ENCODE results near the gene ADAM12. TPM values are rescaled to one million over a fixed set of nuclear protein-coding genes. Genes with fewer than 3 reads are reported as not detected.

The ADAM12 gene
- total RNA-seq, 1 experiment from 2014 or later, result 0.24 TPM

DNA sequence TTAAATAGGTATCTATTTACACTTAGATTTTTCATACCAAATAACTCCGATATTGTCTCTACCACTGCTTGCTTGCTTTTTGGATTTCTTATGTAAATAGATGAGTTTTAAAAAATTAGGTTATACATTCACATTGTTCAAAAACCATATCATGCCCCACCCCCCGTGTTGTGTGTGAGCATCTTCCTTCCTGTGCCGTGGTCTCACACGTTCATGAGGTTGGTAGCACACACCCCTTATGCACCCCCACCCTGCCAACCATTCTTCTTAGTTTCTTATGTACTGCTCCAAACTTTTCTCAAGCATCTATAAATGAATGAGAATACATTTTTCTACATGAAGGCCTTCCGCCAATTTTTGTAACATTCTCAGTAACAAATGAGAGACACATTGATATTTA lies 376.3 kb downstream of the ADAM12 start:
- no peak overlapping the region for H3K4me3 Mint-ChIP-seq
- no CpG with 5 or more reads among the region's 5 CpGs for WGBS (ENCODE audit: extremely low coverage, insufficient read length, low lambda C conversion rate)
- no peak overlapping the region for H3K23ac ChIP-seq (ENCODE audit: insufficient read length, low read depth, low read length)
- no peaks in the 10 kb centered on the region for H3K79me1 ChIP-seq (ENCODE audit: insufficient read depth, low read depth, low read length, poor library complexity, severe bottlenecking)
- no peaks in the 10 kb centered on the region for H4K20me1 ChIP-seq (ENCODE audit: control insufficient read depth, insufficient read depth, insufficient read length)
- H3K14ac ChIP-seq (ENCODE audit: insufficient read depth, low read length), result no peak overlapping the region
- no peak overlapping the region for H3K27ac ChIP-seq (ENCODE audit: insufficient read length, low read depth, low read length)
- TF ChIP-seq, protein P1, sequence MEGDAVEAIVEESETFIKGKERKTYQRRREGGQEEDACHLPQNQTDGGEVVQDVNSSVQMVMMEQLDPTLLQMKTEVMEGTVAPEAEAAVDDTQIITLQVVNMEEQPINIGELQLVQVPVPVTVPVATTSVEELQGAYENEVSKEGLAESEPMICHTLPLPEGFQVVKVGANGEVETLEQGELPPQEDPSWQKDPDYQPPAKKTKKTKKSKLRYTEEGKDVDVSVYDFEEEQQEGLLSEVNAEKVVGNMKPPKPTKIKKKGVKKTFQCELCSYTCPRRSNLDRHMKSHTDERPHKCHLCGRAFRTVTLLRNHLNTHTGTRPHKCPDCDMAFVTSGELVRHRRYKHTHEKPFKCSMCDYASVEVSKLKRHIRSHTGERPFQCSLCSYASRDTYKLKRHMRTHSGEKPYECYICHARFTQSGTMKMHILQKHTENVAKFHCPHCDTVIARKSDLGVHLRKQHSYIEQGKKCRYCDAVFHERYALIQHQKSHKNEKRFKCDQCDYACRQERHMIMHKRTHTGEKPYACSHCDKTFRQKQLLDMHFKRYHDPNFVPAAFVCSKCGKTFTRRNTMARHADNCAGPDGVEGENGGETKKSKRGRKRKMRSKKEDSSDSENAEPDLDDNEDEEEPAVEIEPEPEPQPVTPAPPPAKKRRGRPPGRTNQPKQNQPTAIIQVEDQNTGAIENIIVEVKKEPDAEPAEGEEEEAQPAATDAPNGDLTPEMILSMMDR (conservative IDR thresholded peaks at IDR 0.05), result no peak
- H4K91ac ChIP-seq (ENCODE audit: insufficient read length, low read depth, low read length), result no peak overlapping the region
- H3K18ac ChIP-seq (ENCODE audit: insufficient read length, low read depth, low read length), result no peak overlapping the region
- no peak overlapping the region for H2BK12ac ChIP-seq (ENCODE audit: insufficient read length, low read depth, low read length)
- H3K9ac ChIP-seq (ENCODE audit: extremely low read depth, insufficient read length, low read length), result no peak overlapping the region
- H3K4me2 ChIP-seq (ENCODE audit: insufficient read depth, insufficient read length, low read length), result no peak overlapping the region
- no peaks in the 10 kb centered on the region for H3K9me3 ChIP-seq (ENCODE audit: control insufficient read depth, low read depth, low read length)
- no peak overlapping the region for H3K27ac Mint-ChIP-seq
- no peaks in the 10 kb centered on the region for H3K27me3 ChIP-seq (ENCODE audit: insufficient read depth, low read length)
- no peak overlapping the region for H3T11ph ChIP-seq (ENCODE audit: low read length)
- H2BK120ac ChIP-seq (ENCODE audit: low read depth, low read length, poor library complexity, severe bottlenecking), result no peak overlapping the region
- H2AK5ac ChIP-seq (ENCODE audit: insufficient read length, low read length), result no peak overlapping the region
- H3K27me3 Mint-ChIP-seq (ENCODE audit: low read depth), result 0 out of 2 replicates have a peak, but pooled peaks cover 1% of the 10 kb centered on the region
- no peak overlapping the region for H3K56ac ChIP-seq (ENCODE audit: insufficient read length, low read depth, low read length)
- no peak overlapping the region for H4K8ac ChIP-seq (replicated peaks; ENCODE audit: insufficient read length, low read depth, low read length)
- H3K79me2 ChIP-seq (ENCODE audit: insufficient read depth, low read length), result no peaks in the 10 kb centered on the region
- H2BK20ac ChIP-seq (ENCODE audit: low read depth, low read length, poor library complexity, severe bottlenecking), result no peak overlapping the region
- H3K9me3 Mint-ChIP-seq, result peaks cover 2% of the 10 kb centered on the region in 2 experiments; a peak in 2 of 5 replicates
- H3K36me3 Mint-ChIP-seq (ENCODE audit: insufficient read depth in 1 of 3, low read depth in 3 of 3), result no peaks in the 10 kb centered on the region; a peak in 1 of 7 replicates
- no peak for DNase-seq
- no peaks in the 10 kb centered on the region for H3K4me1 ChIP-seq (ENCODE audit: insufficient read depth, low read length)
- H2BK15ac ChIP-seq (ENCODE audit: low read depth, low read length), result no peak overlapping the region
- H3K4me1 Mint-ChIP-seq, result peaks cover 8% of the 10 kb centered on the region in 2 experiments
- H3K23me2 ChIP-seq (ENCODE audit: insufficient read length, low read depth, low read length, poor library complexity, severe bottlenecking), result no peaks in the 10 kb centered on the region
- H4K5ac ChIP-seq (ENCODE audit: insufficient read length, low read depth, low read length), result no peak overlapping the region
- no peak overlapping the region for H2BK5ac ChIP-seq (ENCODE audit: insufficient read length, low read length)
- H3K4ac ChIP-seq (ENCODE audit: low read depth, low read length), result no peak overlapping the region
- H2AFZ ChIP-seq (ENCODE audit: low read length), result no peak overlapping the region

Measured in H9 (cell line).